Neuron (in vitro differentiated cells): Measurements from ENCODE around the gene ANAPC1.

Source experiments
- H2AFZ ChIP-seq: one replicate; pipeline ENCODE4 v1.6.1; 2013; ENCODE audit warnings: low read depth, mild to moderate bottlenecking, inconsistent platforms, low read length, moderate library complexity
- H3K27me3 ChIP-seq: one replicate; pipeline ENCODE4 v1.6.1; 2013; ENCODE audit warnings: low read length; ENCODE audit not compliant: insufficient read depth
- H3K36me3 ChIP-seq: one replicate; pipeline ENCODE4 v1.6.1; 2013; ENCODE audit warnings: low read length; ENCODE audit not compliant: insufficient read depth
- H3K4me1 ChIP-seq: one replicate; pipeline ENCODE4 v1.6.1; 2013; ENCODE audit warnings: low read length; ENCODE audit not compliant: insufficient read depth
- H3K4me3 ChIP-seq: 2 replicates; pipeline ENCODE4 v1.5.1; 2013; ENCODE audit warnings: mild to moderate bottlenecking, low read length, moderate library complexity
- H3K9me3 ChIP-seq: one replicate; pipeline ENCODE4 v1.6.1; 2013; ENCODE audit warnings: low read length

ANAPC1 gene, protein sequence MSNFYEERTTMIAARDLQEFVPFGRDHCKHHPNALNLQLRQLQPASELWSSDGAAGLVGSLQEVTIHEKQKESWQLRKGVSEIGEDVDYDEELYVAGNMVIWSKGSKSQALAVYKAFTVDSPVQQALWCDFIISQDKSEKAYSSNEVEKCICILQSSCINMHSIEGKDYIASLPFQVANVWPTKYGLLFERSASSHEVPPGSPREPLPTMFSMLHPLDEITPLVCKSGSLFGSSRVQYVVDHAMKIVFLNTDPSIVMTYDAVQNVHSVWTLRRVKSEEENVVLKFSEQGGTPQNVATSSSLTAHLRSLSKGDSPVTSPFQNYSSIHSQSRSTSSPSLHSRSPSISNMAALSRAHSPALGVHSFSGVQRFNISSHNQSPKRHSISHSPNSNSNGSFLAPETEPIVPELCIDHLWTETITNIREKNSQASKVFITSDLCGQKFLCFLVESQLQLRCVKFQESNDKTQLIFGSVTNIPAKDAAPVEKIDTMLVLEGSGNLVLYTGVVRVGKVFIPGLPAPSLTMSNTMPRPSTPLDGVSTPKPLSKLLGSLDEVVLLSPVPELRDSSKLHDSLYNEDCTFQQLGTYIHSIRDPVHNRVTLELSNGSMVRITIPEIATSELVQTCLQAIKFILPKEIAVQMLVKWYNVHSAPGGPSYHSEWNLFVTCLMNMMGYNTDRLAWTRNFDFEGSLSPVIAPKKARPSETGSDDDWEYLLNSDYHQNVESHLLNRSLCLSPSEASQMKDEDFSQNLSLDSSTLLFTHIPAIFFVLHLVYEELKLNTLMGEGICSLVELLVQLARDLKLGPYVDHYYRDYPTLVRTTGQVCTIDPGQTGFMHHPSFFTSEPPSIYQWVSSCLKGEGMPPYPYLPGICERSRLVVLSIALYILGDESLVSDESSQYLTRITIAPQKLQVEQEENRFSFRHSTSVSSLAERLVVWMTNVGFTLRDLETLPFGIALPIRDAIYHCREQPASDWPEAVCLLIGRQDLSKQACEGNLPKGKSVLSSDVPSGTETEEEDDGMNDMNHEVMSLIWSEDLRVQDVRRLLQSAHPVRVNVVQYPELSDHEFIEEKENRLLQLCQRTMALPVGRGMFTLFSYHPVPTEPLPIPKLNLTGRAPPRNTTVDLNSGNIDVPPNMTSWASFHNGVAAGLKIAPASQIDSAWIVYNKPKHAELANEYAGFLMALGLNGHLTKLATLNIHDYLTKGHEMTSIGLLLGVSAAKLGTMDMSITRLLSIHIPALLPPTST (N-terminal part only)

GRCh38 chr2:111883661-111884591 lies at the start of gene ANAPC1:
TSS of gene ANAPC1 (minus strand) at chr2:111884193. CDS start at chr2:111880825, 3,368 bp downstream.
- no peaks in the 10 kb centered on the region for H3K27me3 ChIP-seq
- H3K36me3 ChIP-seq = peaks cover 8% of the 10 kb centered on the region
- peaks cover 8% of the 10 kb centered on the region for H3K4me1 ChIP-seq
- H2AFZ ChIP-seq = peak within 1 kb of the TSS; percentile 97
- H3K4me3 ChIP-seq = peak within 1 kb of the TSS; percentile 96
- H3K9me3 ChIP-seq = no peaks in the 10 kb centered on the region

GRCh38 chr2:111932841-111933291 lies 48.9 kb upstream of the ANAPC1 start:
- Histone ChIP-seq H3K36me3 (no peaks in the 10 kb centered on the region), H3K27me3 (no peaks in the 10 kb centered on the region), H3K4me1 (no peaks in the 10 kb centered on the region), H3K4me3 (no peak overlapping the region), H3K9me3 (peaks cover 2% of the 10 kb centered on the region), H2AFZ (no peak overlapping the region)

GRCh38 chr2:111930875-111931274 lies 46.9 kb upstream of the ANAPC1 start:
- no peaks in the 10 kb centered on the region for H3K4me1 ChIP-seq
- H3K4me3 ChIP-seq = no peak overlapping the region
- H3K27me3 ChIP-seq = no peaks in the 10 kb centered on the region
- no peak overlapping the region for H2AFZ ChIP-seq
- no peaks in the 10 kb centered on the region for H3K36me3 ChIP-seq
- peaks cover 2% of the 10 kb centered on the region for H3K9me3 ChIP-seq

DNA sequence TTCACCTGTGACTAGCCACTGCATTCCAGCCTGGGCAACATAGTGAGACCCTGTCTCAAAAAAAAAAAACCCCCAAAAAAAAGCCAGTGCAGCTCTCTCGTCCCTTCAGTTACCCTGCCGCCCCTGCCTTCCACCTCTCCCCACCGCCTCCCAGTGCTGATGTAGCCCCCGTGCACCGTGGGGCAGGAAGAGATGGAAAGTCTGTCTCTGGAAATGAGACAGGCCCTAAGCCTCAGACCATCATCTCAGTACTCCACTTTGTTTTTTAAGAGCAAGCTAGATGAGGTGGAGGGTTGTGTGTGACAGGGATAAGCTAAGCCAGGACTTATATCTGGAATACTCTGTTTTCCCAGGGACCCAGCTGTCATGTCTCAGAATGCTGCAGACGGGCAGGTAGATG lies 46.4 kb upstream of the ANAPC1 start:
- H3K36me3 ChIP-seq = no peaks in the 10 kb centered on the region
- H3K27me3 ChIP-seq = no peaks in the 10 kb centered on the region
- no peak overlapping the region for H3K4me3 ChIP-seq
- no peak overlapping the region for H2AFZ ChIP-seq
- no peaks in the 10 kb centered on the region for H3K4me1 ChIP-seq
- peaks cover 2% of the 10 kb centered on the region for H3K9me3 ChIP-seq

DNA sequence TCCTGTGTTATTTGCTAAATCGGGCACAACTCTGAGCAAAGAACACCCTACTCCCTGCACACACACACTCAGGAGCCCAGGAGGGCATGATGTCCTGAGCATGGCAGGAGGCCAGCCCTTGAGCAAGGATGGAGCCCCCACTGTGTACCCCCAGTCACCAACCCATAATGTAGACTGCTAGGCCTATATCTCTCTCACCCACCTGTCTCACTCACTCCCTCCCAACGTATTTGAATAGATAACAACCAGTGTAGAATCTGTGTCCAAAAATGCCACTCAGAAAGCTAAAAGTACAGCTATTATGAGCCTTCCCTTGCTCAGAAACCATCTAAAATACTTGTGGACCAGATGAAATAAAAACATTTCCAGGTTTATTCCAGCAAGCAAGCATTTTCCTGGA lies 43.7 kb upstream of the ANAPC1 start:
- Histone ChIP-seq H3K36me3 (no peaks in the 10 kb centered on the region), H3K9me3 (peaks cover 2% of the 10 kb centered on the region)

GRCh38 chr2:111924617-111925107 lies 40.7 kb upstream of the ANAPC1 start:
- H2AFZ ChIP-seq = no peak overlapping the region
- H3K27me3 ChIP-seq = no peaks in the 10 kb centered on the region
- H3K9me3 ChIP-seq = no peaks in the 10 kb centered on the region
- no peak overlapping the region for H3K4me3 ChIP-seq
- H3K36me3 ChIP-seq = no peaks in the 10 kb centered on the region
- no peaks in the 10 kb centered on the region for H3K4me1 ChIP-seq

More for the DNA sequence above, 43.7 kb upstream of the ANAPC1 start:
- no peaks in the 10 kb centered on the region for H3K27me3 ChIP-seq
- no peaks in the 10 kb centered on the region for H3K4me1 ChIP-seq
- no peak overlapping the region for H3K4me3 ChIP-seq
- H2AFZ ChIP-seq = no peak overlapping the region

- no peak overlapping the region for H2AFZ ChIP-seq
- H3K9me3 ChIP-seq = no peaks in the 10 kb centered on the region
- no peaks in the 10 kb centered on the region for H3K36me3 ChIP-seq
- H3K27me3 ChIP-seq = no peaks in the 10 kb centered on the region
- H3K4me1 ChIP-seq = no peaks in the 10 kb centered on the region
- no peak overlapping the region for H3K4me3 ChIP-seq
Measured at GRCh38 chr2:111923276-111923804, 39.3 kb upstream of the ANAPC1 start.

DNA sequence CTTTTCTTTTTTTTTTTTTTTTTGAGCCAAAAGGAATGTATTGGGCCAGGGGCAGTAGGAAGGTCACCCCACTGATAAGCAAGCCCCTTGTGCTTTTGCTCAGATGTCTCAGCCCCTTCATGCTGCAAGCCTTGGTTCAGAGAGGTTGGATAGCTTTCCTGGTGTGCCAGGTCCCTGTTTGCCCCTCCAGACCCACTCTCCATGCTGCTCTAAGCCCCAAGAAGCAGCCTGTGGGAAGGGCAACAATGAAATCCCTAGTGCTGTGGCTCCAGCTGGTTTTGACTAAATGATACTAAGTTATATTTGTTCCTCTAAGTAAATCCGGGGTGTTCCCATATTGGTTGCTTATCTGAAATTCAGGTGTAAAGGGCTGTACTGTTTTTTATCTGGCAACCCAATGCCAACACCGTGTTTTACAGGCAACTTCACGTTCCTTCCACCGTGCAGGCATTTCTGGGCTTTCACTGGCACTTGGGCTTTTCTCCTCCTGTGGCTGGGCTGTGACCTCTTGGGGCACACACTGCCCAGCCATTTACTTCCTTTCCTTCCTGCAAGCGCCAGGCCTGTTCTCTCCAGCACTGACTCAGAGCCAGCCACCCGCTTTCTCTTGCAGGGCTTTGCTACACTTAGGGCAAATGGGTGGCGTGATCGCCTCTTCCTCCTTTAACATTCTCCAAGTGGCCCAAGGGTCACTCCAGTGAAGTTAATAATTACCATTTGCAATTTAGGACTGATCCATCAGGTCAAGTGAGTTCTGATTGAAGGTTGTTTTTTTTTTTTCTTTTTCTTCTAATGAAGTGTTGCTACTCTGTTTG lies 36.0 kb upstream of the ANAPC1 start:
- no peak overlapping the region for H2AFZ ChIP-seq
- H3K27me3 ChIP-seq = no peaks in the 10 kb centered on the region
- no peaks in the 10 kb centered on the region for H3K9me3 ChIP-seq
- no peaks in the 10 kb centered on the region for H3K4me1 ChIP-seq
- no peaks in the 10 kb centered on the region for H3K36me3 ChIP-seq
- H3K4me3 ChIP-seq = no peak overlapping the region

DNA sequence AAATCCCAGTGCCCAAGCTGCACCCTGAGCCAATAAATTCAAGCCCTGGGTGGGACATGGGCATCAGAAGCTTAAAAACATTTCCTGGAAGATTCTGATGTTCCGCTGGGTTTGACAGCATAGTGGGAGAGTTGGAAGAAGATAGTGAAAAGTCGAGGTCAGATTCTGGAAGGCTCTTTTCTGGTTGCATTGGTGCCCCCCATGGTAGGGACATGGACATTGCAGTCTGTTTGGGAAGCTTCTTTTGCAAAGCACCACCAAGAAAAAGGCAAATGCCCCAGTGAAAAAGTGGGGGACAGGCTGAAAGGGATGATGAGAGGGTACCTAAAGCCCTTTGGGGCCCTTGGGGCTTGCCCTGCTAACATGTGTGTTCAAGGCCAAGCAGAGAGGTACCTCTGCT lies 35.4 kb upstream of the ANAPC1 start:
- Histone ChIP-seq H3K27me3 (no peaks in the 10 kb centered on the region), H3K36me3 (no peaks in the 10 kb centered on the region), H3K4me1 (no peaks in the 10 kb centered on the region), H3K4me3 (no peak overlapping the region), H2AFZ (no peak overlapping the region), H3K9me3 (no peaks in the 10 kb centered on the region)

DNA sequence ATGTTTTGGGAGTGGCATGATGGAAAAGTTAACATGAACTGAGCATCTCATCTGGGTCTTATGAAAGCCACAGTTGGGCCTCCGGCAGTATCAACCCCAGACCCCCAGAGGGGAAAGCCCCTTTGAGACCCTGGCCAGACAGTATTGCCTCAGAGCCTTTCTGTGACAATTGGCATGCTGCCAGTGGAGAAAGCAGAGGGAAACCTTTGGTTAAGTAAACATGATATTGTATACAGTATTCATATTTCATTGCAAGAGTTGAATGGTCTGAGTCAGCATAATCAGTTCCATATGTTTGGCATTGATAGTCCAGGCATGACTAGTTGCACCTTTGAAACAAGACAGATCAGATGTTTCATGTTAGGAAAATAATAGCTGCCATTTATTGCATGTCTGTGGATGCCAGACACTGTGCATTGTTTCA lies 34.4 kb upstream of the ANAPC1 start:
- Histone ChIP-seq H3K36me3 (no peaks in the 10 kb centered on the region), H2AFZ (no peak overlapping the region), H3K9me3 (no peaks in the 10 kb centered on the region), H3K4me1 (no peaks in the 10 kb centered on the region), H3K4me3 (no peak overlapping the region), H3K27me3 (no peaks in the 10 kb centered on the region)

DNA sequence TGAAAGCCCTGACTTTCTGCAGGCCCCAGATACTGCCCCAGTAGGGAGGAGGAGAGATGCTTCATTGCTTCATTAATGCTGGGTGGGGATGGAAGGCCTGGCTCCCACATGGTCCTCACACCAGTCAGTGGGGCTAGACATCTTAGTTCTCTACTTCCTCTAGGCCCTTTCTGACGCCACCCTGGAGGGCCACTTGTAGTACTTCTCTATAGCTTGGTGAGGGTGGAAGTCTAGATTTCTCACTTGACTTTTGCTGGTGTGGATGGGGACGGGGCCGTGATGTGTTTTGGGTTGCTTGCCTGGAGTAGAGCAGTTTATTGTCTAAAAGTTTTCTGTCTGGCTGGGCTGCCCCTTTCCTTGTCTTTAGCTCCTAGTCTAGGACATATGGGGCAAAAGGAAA lies 33.1 kb upstream of the ANAPC1 start:
- Histone ChIP-seq H3K4me3 (no peak overlapping the region), H2AFZ (no peak overlapping the region), H3K9me3 (no peaks in the 10 kb centered on the region), H3K4me1 (no peaks in the 10 kb centered on the region), H3K27me3 (no peaks in the 10 kb centered on the region), H3K36me3 (no peaks in the 10 kb centered on the region)
